Erythroblast (primary cell): ENCODE results near the gene LRRC59.

Source experiments
- GATA1 ChIP-seq: IDR thresholded peaks from 2 replicates; pipeline ENCODE4 v1.6.1; 2011; ENCODE audit warnings: low read depth, mild to moderate bottlenecking, control low read depth, low read length, moderate library complexity
- POLR2A ChIP-seq: IDR thresholded peaks from 2 replicates; pipeline ENCODE4 v1.6.1; 2011; ENCODE audit warnings: mild to moderate bottlenecking, low read length

DNA sequence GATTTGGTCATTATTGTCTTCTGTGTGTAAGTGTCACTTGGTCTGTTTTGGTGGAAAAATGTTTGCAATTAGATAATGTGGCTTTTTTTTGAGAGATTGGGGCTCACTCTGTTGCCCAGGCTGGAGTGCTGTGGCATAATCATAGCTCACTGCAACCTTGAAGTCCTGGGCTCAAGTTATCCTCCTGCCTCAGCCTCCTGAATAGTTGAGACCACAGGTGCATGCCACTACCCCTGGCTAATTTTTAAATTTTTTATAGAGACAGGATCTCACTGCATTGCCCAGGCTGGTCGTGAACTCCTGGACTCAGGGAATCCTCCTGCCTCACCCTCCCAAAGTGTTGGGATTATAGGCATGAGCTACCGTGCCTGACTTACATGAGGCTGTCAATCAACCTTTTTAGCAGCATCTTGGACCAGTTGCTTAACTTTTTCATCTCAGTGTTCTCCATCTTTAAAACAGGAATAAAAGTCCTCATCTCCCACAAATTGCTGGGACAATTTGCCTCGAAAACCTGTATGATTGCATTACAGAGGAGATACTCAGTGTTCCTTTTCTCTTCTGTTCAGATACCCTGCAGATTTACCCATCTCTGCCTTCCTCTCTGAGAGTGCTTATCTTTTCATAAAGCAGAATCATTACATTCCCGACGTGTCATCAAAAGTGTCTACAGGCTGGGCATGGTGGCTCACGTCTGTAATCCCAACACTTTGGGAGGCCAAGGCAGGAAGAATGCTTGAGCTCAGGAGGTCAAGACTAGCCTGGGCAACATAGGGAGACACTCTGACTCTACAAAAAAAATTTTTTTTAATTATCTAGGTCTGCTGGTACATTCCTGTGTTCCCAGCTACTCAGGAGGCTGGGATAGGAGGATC, 47.8 kb upstream of the LRRC59 start:
- no peak for TF ChIP-seq POLR2A
- TF ChIP-seq GATA1 = no peak
